Measurements from ENCODE around the gene CAMTA1. TPM values are rescaled to one million over a fixed set of nuclear protein-coding genes. Genes with fewer than 3 reads are reported as not detected.

CAMTA1 gene
- polyA plus RNA-seq, 1 of the 3 experiments (the other 2 are of a cell fraction), result 63.1 TPM

GRCh38 chr1:7348580-7348979 is 563.3 kb downstream of the CAMTA1 start (continued):
- TF ChIP-seq ZBTB33 (IDR thresholded peaks at IDR 0.05; ENCODE audit: borderline replicate concordance, low read depth), result no peak
- no peak for TF ChIP-seq IRF3 (IDR thresholded peaks at IDR 0.05; ENCODE audit: low read depth, low read length)
- TF ChIP-seq MEF2A (IDR thresholded peaks at IDR 0.05; ENCODE audit: borderline replicate concordance, low read depth), result no peak
- TF ChIP-seq RAD21 (IDR thresholded peaks at IDR 0.05; ENCODE audit: low read length), result no peak
- TF ChIP-seq POLR2AphosphoS5 (IDR thresholded peaks at IDR 0.05; ENCODE audit: low read depth, low read length), result no peak
- no peak for TF ChIP-seq NFIC (IDR thresholded peaks at IDR 0.05; ENCODE audit: borderline replicate concordance)

GRCh38 chr1:7350804-7351203 is 565.5 kb downstream of the CAMTA1 start:
- Histone ChIP-seq H3K79me2 (ENCODE audit: insufficient read depth) (no peaks in the 10 kb centered on the region), H3K4me3 (ENCODE audit: low read depth in 2 of 2, low read length in 1 of 2) (no peak overlapping the region), H3K36me3 (replicated peaks in 1 of 2; ENCODE audit: control insufficient read depth in 1 of 2, insufficient read depth in 2 of 2, low read length in 1 of 2) (no peaks in the 10 kb centered on the region), H3K9ac (no peak overlapping the region), H3K9me3 (no peaks in the 10 kb centered on the region), H3K4me1 (ENCODE audit: control insufficient read depth in 1 of 2, insufficient read depth in 2 of 2, low read depth in 1 of 2, low read length in 1 of 2) (peaks cover 0 to 24% of the 10 kb centered on the region in 2 experiments; a peak in 2 of 4 replicates), H3K4me2 (no peak overlapping the region), H3K27ac (ENCODE audit: low read depth in 2 of 2, low read length in 1 of 2) (no peak overlapping the region), H2AFZ (ENCODE audit: low read depth) (no peak overlapping the region), H3F3A (replicated peaks; ENCODE audit: insufficient read depth) (no peaks in the 10 kb centered on the region), H3K27me3 (ENCODE audit: insufficient read depth) (no peaks in the 10 kb centered on the region), H3K9me2 (no peaks in the 10 kb centered on the region), H4K20me1 (ENCODE audit: insufficient read depth) (no peaks in the 10 kb centered on the region)
- ChIA-PET POLR2A (no interaction called here), CTCF (no interaction called here)
- TF ChIP-seq RCOR1 (IDR thresholded peaks at IDR 0.05; ENCODE audit: low read length), result no peak
- TF ChIP-seq GATA2 (CRISPR knock-in tag; IDR thresholded peaks at IDR 0.05), result no peak
- no peak for DNase-seq
- WGBS (ENCODE audit: low lambda C conversion rate), result 86% methylated on average over 7 of the region's 8 CpGs

GRCh38 chr1:7351649-7352048 is 566.4 kb downstream of the CAMTA1 start:
- H3K4me3 ChIP-seq (ENCODE audit: low read depth in 2 of 2, low read length in 1 of 2), result no peak overlapping the region
- no peak for TF ChIP-seq RXRA (IDR thresholded peaks at IDR 0.05; ENCODE audit: borderline replicate concordance, low read depth)
- 77% methylated on average over 12 of the region's 13 CpGs for WGBS (ENCODE audit: low lambda C conversion rate)
- H3K9me3 ChIP-seq, result no peaks in the 10 kb centered on the region
- no peak overlapping the region for H3K27ac ChIP-seq (ENCODE audit: low read depth in 2 of 2, low read length in 1 of 2)
- ChIA-PET POLR2A (interaction anchor here (1.1 kb wide), 1 partner anchor 9 kb away, joined by 3 read pairs; no protein-coding TSS in a partner anchor), CTCF (no interaction called here)
- H4K20me1 ChIP-seq (ENCODE audit: insufficient read depth), result no peaks in the 10 kb centered on the region
- no peaks in the 10 kb centered on the region for H3F3A ChIP-seq (replicated peaks; ENCODE audit: insufficient read depth)
- H3K4me2 ChIP-seq, result no peak overlapping the region
- H3K9me2 ChIP-seq, result no peaks in the 10 kb centered on the region
- H3K4me1 ChIP-seq (ENCODE audit: control insufficient read depth in 1 of 2, insufficient read depth in 2 of 2, low read depth in 1 of 2, low read length in 1 of 2), result peaks cover 0 to 22% of the 10 kb centered on the region in 2 experiments; a peak in 1 of 4 replicates
- no peaks in the 10 kb centered on the region for H3K27me3 ChIP-seq (ENCODE audit: insufficient read depth)
- H2AFZ ChIP-seq (ENCODE audit: low read depth), result no peak overlapping the region
- no peaks in the 10 kb centered on the region for H3K36me3 ChIP-seq (replicated peaks in 1 of 2; ENCODE audit: control insufficient read depth in 1 of 2, insufficient read depth in 2 of 2, low read length in 1 of 2)
- no peaks in the 10 kb centered on the region for H3K79me2 ChIP-seq (ENCODE audit: insufficient read depth)
- DNase-seq, result no peak
- H3K9ac ChIP-seq, result no peak overlapping the region
